Breast epithelium (tissue), 4 donors: ENCODE results near the gene HMCN1. TPM values are rescaled to one million over a fixed set of nuclear protein-coding genes. Genes with fewer than 3 reads are reported as not detected.

ENCODE experiments used
- DNase-seq, 2 donors: peaks; one replicate each; pipeline ENCODE4 v3.0.0-alpha.2; 2019; ENCODE audit warnings: low spot score in 2 of 2
- H3K27ac ChIP-seq, 2 donors: fragments of 200-600 bp; sonication (generic) in 1 of 2; one replicate each; pipeline ENCODE4 v1.5.1; 2016 to 2019; ENCODE audit warnings: mild to moderate bottlenecking in 1 of 2
- H3K27me3 ChIP-seq, 2 donors: fragments of 200-600 bp; sonication (generic) in 1 of 2; one replicate each; pipeline versions ENCODE4 v1.5.1 to v1.6.0; 2017 to 2019; ENCODE audit warnings: control low read depth in 1 of 2, mild to moderate bottlenecking in 1 of 2
- H3K36me3 ChIP-seq: fragments of 200-600 bp; one replicate; pipeline ENCODE4 v1.5.1; 2019
- H3K4me1 ChIP-seq, 2 donors: fragments of 200-600 bp; sonication (generic); one replicate each; pipeline ENCODE4 v1.5.1; 2016 to 2019; ENCODE audit warnings: control low read depth in 1 of 2
- H3K4me3 ChIP-seq, 3 donors: fragments of 200-600 bp; sonication (generic); 1 replicate in 2 of 3; 2 replicates in 1 of 3; pipeline ENCODE4 v1.5.1; 2016 to 2019; ENCODE audit warnings: mild to moderate bottlenecking in 3 of 3, moderate library complexity in 2 of 3
- H3K9me3 ChIP-seq, 2 donors: fragments of 200-600 bp; sonication (generic) in 1 of 2; one replicate each; pipeline ENCODE4 v1.5.1; 2016 to 2019; ENCODE audit warnings: control low read depth in 1 of 2
- CTCF ChIP-seq, 3 donors: fragments of 450-650 bp; IDR thresholded peaks; one replicate each; pipeline ENCODE4 v1.5.1; 2016 to 2017; ENCODE audit warnings: antibody characterized with exemption in 3 of 3, mild to moderate bottlenecking in 3 of 3, moderate library complexity in 3 of 3
- POLR2A ChIP-seq: fragments of 450-650 bp; IDR thresholded peaks from one replicate; pipeline ENCODE4 v1.6.1; 2016; ENCODE audit warnings: antibody characterized with exemption, mild to moderate bottlenecking, moderate library complexity
- POLR2AphosphoS5 ChIP-seq, 3 donors: sonication (generic); formaldehyde crosslinking; IDR thresholded peaks; one replicate each; pipeline ENCODE4 v1.6.1; 2017; ENCODE audit warnings: antibody characterized with exemption in 3 of 3
- intact Hi-C: fragments of 100-400 bp; cut with DNase I; formaldehyde crosslinking; loops from one replicate; pipeline ENCODE4 v1.15.1; 2023; ENCODE audit warnings: low total_unique reads
- total RNA-seq, 3 donors: library from RNA; depleted of rRNA; stranded (reverse); fragments of >200 nt; gene quantifications; one replicate each; pipeline ENCODE4 v1.1.0, GENCODE V29; 2016

HMCN1 gene
- total RNA-seq, 3 donors from 2014 or later: 7.8 to 18.4 (median 11.9) TPM

- H3K4me3 ChIP-seq: no peak overlapping the region
- no peaks in the 10 kb centered on the region for H3K9me3 ChIP-seq
- no peaks in the 10 kb centered on the region for H3K36me3 ChIP-seq
- intact Hi-C loops: no loop called here
- H3K27ac ChIP-seq: no peak overlapping the region
- TF ChIP-seq CTCF (IDR thresholded peaks at IDR 0.05) (no peak), POLR2AphosphoS5 (IDR thresholded peaks at IDR 0.05) (no peak), POLR2A (no peak)
- H3K27me3 ChIP-seq: no peaks in the 10 kb centered on the region
- no peak for DNase-seq
- no peaks in the 10 kb centered on the region for H3K4me1 ChIP-seq
These were observed 135.4 kb downstream of the HMCN1 start for GRCh38 chr1:185869590-185869989.

- no peak for DNase-seq
- TF ChIP-seq POLR2AphosphoS5 (IDR thresholded peaks at IDR 0.05) (no peak), CTCF (IDR thresholded peaks at IDR 0.05) (no peak), POLR2A (no peak)
- H3K36me3 ChIP-seq: no peaks in the 10 kb centered on the region
- intact Hi-C loops: no loop called here
- H3K9me3 ChIP-seq: no peaks in the 10 kb centered on the region
- no peaks in the 10 kb centered on the region for H3K27me3 ChIP-seq
- no peak overlapping the region for H3K4me3 ChIP-seq
- no peaks in the 10 kb centered on the region for H3K4me1 ChIP-seq
- no peak overlapping the region for H3K27ac ChIP-seq
These were observed 137.5 kb downstream of the HMCN1 start for GRCh38 chr1:185871627-185872150.

DNA sequence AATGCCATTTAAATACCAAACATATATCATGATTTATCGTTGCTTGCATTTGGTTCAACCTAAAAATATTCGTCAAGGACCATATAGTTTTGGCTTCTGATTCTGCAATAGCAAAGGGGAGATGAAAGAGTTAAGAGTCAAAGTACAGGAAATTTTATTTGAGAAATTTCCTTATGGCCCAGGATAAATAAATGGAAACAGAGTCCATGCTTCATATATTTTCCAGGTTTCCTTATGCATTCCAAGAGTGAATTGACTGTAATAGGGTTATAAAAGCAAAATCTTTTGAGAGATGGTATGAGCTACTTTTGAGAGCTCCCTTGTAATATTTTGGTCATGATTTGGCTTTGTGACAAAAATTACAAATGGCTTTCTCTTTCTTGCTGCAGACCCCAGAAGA is 140.1 kb downstream of the HMCN1 start:
- H3K4me1 ChIP-seq: no peaks in the 10 kb centered on the region
- H3K9me3 ChIP-seq: no peaks in the 10 kb centered on the region
- H3K36me3 ChIP-seq: no peaks in the 10 kb centered on the region
- H3K27me3 ChIP-seq: no peaks in the 10 kb centered on the region
- intact Hi-C loops: no loop called here
- TF ChIP-seq POLR2A: no peak
- no peak for TF ChIP-seq POLR2AphosphoS5 (IDR thresholded peaks at IDR 0.05)
- TF ChIP-seq CTCF (IDR thresholded peaks at IDR 0.05): no peak
- DNase-seq: no peak
- no peak overlapping the region for H3K27ac ChIP-seq
- H3K4me3 ChIP-seq: no peak overlapping the region

GRCh38 chr1:185880330-185880729 is 146.1 kb downstream of the HMCN1 start:
- TF ChIP-seq CTCF (IDR thresholded peaks at IDR 0.05): no peak
- no peak for TF ChIP-seq POLR2AphosphoS5 (IDR thresholded peaks at IDR 0.05)
- no peak for TF ChIP-seq POLR2A
- Histone ChIP-seq H3K36me3 (no peaks in the 10 kb centered on the region), H3K4me1 (no peaks in the 10 kb centered on the region), H3K27me3 (no peaks in the 10 kb centered on the region), H3K9me3 (peaks cover 0 to 6% of the 10 kb centered on the region in 2 donors), H3K27ac (no peak overlapping the region), H3K4me3 (no peak overlapping the region)
- DNase-seq: no peak
- intact Hi-C loops: no loop called here

GRCh38 chr1:185880779-185881333 is 146.7 kb downstream of the HMCN1 start:
- Histone ChIP-seq H3K4me1 (no peaks in the 10 kb centered on the region), H3K4me3 (no peak overlapping the region), H3K27ac (no peak overlapping the region), H3K9me3 (peaks cover 0 to 6% of the 10 kb centered on the region in 2 donors), H3K27me3 (no peaks in the 10 kb centered on the region), H3K36me3 (no peaks in the 10 kb centered on the region)
- TF ChIP-seq POLR2A (no peak), POLR2AphosphoS5 (IDR thresholded peaks at IDR 0.05) (no peak), CTCF (IDR thresholded peaks at IDR 0.05) (no peak)
- DNase-seq: no peak
- intact Hi-C loops: no loop called here
